ENCODE measurements around the gene SCD. TPM values are rescaled to one million over a fixed set of nuclear protein-coding genes. Genes with fewer than 3 reads are reported as not detected.
"Not testable (repeated sequence)": the region's sequence is repeated elsewhere in the genome, so short reads cannot be mapped to it uniquely, and the experiment has no call there.

Gene SCD
- total RNA-seq, 1 donor from 2014 or later: 276 TPM

DNA sequence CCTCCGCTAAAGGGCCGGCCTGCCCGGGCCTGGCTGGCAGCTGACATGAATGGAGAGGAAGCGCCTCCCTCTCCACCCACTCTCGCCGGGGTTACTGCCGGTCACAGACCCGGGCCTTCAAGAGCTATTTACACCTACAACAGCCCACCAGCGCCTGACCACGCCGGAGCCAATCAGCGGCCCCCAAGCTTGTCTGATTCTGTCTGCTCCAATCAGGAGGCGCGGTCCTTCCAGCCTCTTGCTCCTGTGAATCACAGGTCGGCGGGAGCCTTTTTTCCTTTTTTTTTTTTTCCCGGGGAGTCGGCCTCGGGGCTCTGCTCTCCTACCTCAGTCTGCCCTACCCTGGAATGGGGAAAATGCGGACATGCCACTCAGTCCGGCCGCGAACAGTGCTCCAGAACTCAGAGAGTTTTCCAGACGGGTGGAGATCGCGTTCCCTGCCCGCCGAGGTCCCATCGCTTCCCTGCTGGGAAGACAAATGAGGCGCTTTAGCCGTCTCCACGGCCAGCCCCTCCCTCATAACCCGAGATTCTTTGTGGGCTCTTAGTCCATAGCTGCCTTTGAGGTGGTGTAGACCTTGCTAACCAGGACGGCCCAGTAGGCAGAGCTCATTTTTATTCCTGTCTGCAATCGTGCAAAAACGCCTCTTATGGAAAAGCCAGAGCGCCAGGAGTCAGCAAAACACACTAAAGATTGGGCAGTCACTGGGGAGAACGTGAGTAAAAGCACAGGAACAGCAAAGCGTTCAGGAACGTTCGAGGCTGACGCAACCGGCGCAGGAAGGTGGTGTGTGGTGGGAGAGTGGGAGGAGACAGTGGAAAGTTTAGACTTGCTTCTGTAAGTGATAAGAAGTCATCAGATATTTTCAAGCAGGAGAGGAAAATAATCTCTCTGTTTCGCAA lies 26.5 kb downstream of the SCD start:
- H3K4me1 ChIP-seq: peaks cover 40% of the 10 kb centered on the region
- TF ChIP-seq, protein P1, sequence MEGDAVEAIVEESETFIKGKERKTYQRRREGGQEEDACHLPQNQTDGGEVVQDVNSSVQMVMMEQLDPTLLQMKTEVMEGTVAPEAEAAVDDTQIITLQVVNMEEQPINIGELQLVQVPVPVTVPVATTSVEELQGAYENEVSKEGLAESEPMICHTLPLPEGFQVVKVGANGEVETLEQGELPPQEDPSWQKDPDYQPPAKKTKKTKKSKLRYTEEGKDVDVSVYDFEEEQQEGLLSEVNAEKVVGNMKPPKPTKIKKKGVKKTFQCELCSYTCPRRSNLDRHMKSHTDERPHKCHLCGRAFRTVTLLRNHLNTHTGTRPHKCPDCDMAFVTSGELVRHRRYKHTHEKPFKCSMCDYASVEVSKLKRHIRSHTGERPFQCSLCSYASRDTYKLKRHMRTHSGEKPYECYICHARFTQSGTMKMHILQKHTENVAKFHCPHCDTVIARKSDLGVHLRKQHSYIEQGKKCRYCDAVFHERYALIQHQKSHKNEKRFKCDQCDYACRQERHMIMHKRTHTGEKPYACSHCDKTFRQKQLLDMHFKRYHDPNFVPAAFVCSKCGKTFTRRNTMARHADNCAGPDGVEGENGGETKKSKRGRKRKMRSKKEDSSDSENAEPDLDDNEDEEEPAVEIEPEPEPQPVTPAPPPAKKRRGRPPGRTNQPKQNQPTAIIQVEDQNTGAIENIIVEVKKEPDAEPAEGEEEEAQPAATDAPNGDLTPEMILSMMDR (IDR thresholded peaks at IDR 0.05): no peak
- H3K9me3 ChIP-seq: no peaks in the 10 kb centered on the region
- H3K36me3 ChIP-seq: no peaks in the 10 kb centered on the region
- peak overlapping the region; percentile 94 for H3K27ac ChIP-seq
- H3K4me3 ChIP-seq: peak overlapping the region; percentile 62
- DNase-seq (peak; percentile 99), ATAC-seq (peak; percentile 96)
- intact Hi-C loops (cut with DNase I): no loop called here
- H3K27me3 ChIP-seq: no peaks in the 10 kb centered on the region

- Histone ChIP-seq H3K36me3 (no peaks in the 10 kb centered on the region), H3K27ac (peak overlapping the region; percentile 94), H3K4me1 (peaks cover 40% of the 10 kb centered on the region), H3K4me3 (peak overlapping the region; percentile 62), H3K27me3 (no peaks in the 10 kb centered on the region), H3K9me3 (no peaks in the 10 kb centered on the region)
- ATAC-seq (no peak), DNase-seq (no peak)
- TF ChIP-seq, protein P1 (IDR thresholded peaks at IDR 0.05): no peak
- intact Hi-C loops (cut with DNase I): no loop called here
Observed at GRCh38 chr10:100374200-100374655, 27.2 kb downstream of the SCD start.

GRCh38 chr10:100374677-100375353 lies 27.8 kb downstream of the SCD start:
- Histone ChIP-seq H3K4me3 (peak overlapping the region; percentile 62), H3K27ac (peak overlapping the region; percentile 94), H3K4me1 (peaks cover 40% of the 10 kb centered on the region)
- DNase-seq; H3K27me3 ChIP-seq; H3K36me3 ChIP-seq; intact Hi-C loops (cut with DNase I); ATAC-seq; H3K9me3 ChIP-seq: not testable (repeated sequence)

GRCh38 chr10:100376656-100377055 lies 29.6 kb downstream of the SCD start:
- intact Hi-C loops (cut with DNase I); DNase-seq; H3K4me3 ChIP-seq; H3K27me3 ChIP-seq; H3K9me3 ChIP-seq; ATAC-seq; H3K36me3 ChIP-seq; H3K27ac ChIP-seq: not testable (repeated sequence)
- H3K4me1 ChIP-seq: peaks cover 26% of the 10 kb centered on the region

GRCh38 chr10:100377830-100378229 lies 30.8 kb downstream of the SCD start:
- no peak overlapping the region for H3K27ac ChIP-seq
- H3K27me3 ChIP-seq: no peaks in the 10 kb centered on the region
- DNase-seq (no peak), ATAC-seq (no peak)
- H3K4me1 ChIP-seq: peaks cover 16% of the 10 kb centered on the region
- H3K36me3 ChIP-seq: no peaks in the 10 kb centered on the region
- H3K4me3 ChIP-seq: no peak overlapping the region
- intact Hi-C loops (cut with DNase I): no loop called here
- TF ChIP-seq, protein P1 (IDR thresholded peaks at IDR 0.05): no peak
- no peaks in the 10 kb centered on the region for H3K9me3 ChIP-seq

DNA sequence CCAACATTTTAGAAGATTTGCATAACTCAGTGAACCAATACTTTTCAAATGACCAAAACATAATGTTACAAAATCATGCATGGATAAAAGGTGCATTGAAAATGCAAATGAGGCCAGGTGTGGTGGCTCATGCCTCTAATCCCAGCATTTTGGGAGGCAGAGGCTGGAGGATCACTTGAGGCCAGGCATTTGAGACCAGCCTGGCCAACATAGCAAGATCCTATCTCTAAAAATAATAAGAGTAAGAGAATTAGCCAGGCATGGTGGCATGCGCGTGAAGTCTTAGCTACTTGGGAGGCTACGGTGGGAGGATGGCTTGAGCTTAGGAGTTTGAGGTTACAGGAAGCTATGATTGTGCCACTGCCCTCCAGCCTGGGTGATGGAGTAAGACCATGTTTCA lies 33.4 kb downstream of the SCD start:
- ATAC-seq: peak; percentile 58
- Histone ChIP-seq H3K27ac (no peak overlapping the region), H3K27me3 (no peaks in the 10 kb centered on the region), H3K4me3 (no peak overlapping the region), H3K9me3 (no peaks in the 10 kb centered on the region), H3K36me3 (no peaks in the 10 kb centered on the region), H3K4me1 (peaks cover 3% of the 10 kb centered on the region)
- intact Hi-C loops (cut with DNase I): no loop called here
- TF ChIP-seq, protein P1 (IDR thresholded peaks at IDR 0.05): no peak
- no peak for DNase-seq

Measured in upper lobe of right lung (tissue), 1 donor.